MM.1S (cell line): ENCODE results near the gene PRSS12.

Source experiments
- DNase-seq: peaks from one replicate; pipeline ENCODE4 v3.0.0-alpha.2; 2015
- H2AFZ ChIP-seq: fragments of 300-600 bp; sonication (generic); 2 replicates; pipeline ENCODE4 v1.6.0; 2016; ENCODE audit warnings: antibody characterized with exemption, low read length
- H3F3A ChIP-seq: fragments of 300-600 bp; sonication (generic); 2 replicates; pipeline ENCODE4 v1.6.1; 2016; ENCODE audit warnings: mild to moderate bottlenecking, antibody characterized with exemption, low read length, moderate library complexity, mixed read lengths; ENCODE audit not compliant: insufficient read depth
- H3K27ac ChIP-seq: fragments of 300-600 bp; sonication (generic); 2 replicates; pipeline ENCODE4 v1.5.1; 2016; ENCODE audit warnings: mild to moderate bottlenecking, low read length
- H3K27me3 ChIP-seq: fragments of 300-600 bp; sonication (generic); replicated peaks from 2 replicates; pipeline ENCODE4 v1.6.0; 2016; ENCODE audit warnings: low read length; ENCODE audit not compliant: insufficient read depth
- H3K36me3 ChIP-seq: fragments of 300-600 bp; sonication (generic); replicated peaks from 2 replicates; pipeline ENCODE4 v1.6.1; 2016; ENCODE audit warnings: mild to moderate bottlenecking, low read length, mixed read lengths; ENCODE audit not compliant: insufficient read depth
- H3K4me1 ChIP-seq: fragments of 300-600 bp; sonication (generic); 2 replicates; pipeline ENCODE4 v1.6.1; 2016; ENCODE audit warnings: low read length, mixed read lengths
- H3K4me2 ChIP-seq: fragments of 300-600 bp; sonication (generic); 2 replicates; pipeline ENCODE4 v1.6.0; 2016; ENCODE audit warnings: low read depth, low read length
- H3K4me3 ChIP-seq: fragments of 300-600 bp; sonication (generic); 2 replicates; pipeline ENCODE4 v1.5.1; 2016; ENCODE audit warnings: low read length, mixed read lengths
- H3K79me2 ChIP-seq: fragments of 300-600 bp; sonication (generic); 2 replicates; pipeline ENCODE4 v1.6.1; 2016; ENCODE audit warnings: mixed run types, low read length, mixed read lengths
- H3K9ac ChIP-seq: fragments of 300-600 bp; sonication (generic); 2 replicates; pipeline ENCODE4 v1.6.1; 2016; ENCODE audit warnings: low read length, mixed read lengths
- H3K9me2 ChIP-seq: fragments of 300-600 bp; sonication (generic); replicated peaks from 2 replicates; pipeline ENCODE4 v1.6.1; 2016; ENCODE audit warnings: mild to moderate bottlenecking, low read length, mixed read lengths; ENCODE audit not compliant: insufficient read depth
- H3K9me3 ChIP-seq: fragments of 300-600 bp; sonication (generic); replicated peaks from 2 replicates; pipeline ENCODE4 v1.6.1; 2016; ENCODE audit warnings: mild to moderate bottlenecking, low read length, mixed read lengths; ENCODE audit not compliant: insufficient read depth
- H4K20me1 ChIP-seq: fragments of 300-600 bp; sonication (generic); 2 replicates; pipeline ENCODE4 v1.6.1; 2016; ENCODE audit warnings: mild to moderate bottlenecking, low read length, moderate library complexity, mixed read lengths; ENCODE audit not compliant: insufficient read depth
- EZH2 ChIP-seq: fragments of 300-600 bp; sonication (generic); optimal IDR thresholded peaks from 2 replicates; pipeline ENCODE3; 2017; ENCODE audit warnings: low read depth, mild to moderate bottlenecking, antibody characterized with exemption, low read length, mixed read lengths
- EZH2phosphoT487 ChIP-seq: fragments of 300-600 bp; sonication (generic); IDR thresholded peaks from 2 replicates; pipeline ENCODE4 v1.6.1; 2018; ENCODE audit warnings: antibody characterized with exemption, low read length

The PRSS12 gene

DNA sequence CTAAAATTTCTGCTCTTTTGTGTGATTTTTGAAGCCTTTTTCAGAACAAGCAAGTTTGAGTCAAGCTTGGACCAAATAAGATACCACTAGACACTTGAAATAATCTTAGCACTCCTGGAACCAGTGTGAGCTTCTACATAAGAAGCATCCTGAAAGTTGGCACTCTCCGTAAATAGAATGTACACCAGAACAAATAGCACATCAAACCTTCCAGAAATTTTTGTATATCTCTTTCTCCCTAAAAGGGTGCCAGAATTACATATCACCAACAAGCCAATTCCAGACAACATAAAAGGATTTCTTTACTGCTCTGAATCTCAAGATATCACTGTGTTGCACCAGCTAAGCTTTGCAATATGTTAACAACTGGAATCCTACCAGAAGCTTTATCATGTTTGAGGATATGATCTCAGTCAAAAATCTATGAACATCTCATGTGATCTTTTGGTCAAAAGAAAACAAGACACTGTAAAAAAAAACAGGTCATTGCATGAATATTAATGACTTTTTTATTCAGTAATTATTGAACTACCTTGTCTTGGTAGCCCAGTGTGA, 117.2 kb downstream of the PRSS12 start:
- H3K4me1 ChIP-seq = no peaks in the 10 kb centered on the region
- H3K4me2 ChIP-seq = no peak overlapping the region
- H3K9me3 ChIP-seq = no peaks in the 10 kb centered on the region
- no peaks in the 10 kb centered on the region for H3K9me2 ChIP-seq
- no peak overlapping the region for H3K9ac ChIP-seq
- H3K4me3 ChIP-seq = no peak overlapping the region
- H3F3A ChIP-seq = no peaks in the 10 kb centered on the region
- no peaks in the 10 kb centered on the region for H3K79me2 ChIP-seq
- no peak for DNase-seq
- no peak overlapping the region for H3K27ac ChIP-seq
- H3K27me3 ChIP-seq = no peaks in the 10 kb centered on the region
- H2AFZ ChIP-seq = no peak overlapping the region
- no peaks in the 10 kb centered on the region for H3K36me3 ChIP-seq
- H4K20me1 ChIP-seq = no peaks in the 10 kb centered on the region
- TF ChIP-seq EZH2phosphoT487 = no peak
- TF ChIP-seq EZH2 = no peak
